ENCODE results near the gene NEDD8. TPM values are rescaled to one million over a fixed set of nuclear protein-coding genes. Genes with fewer than 3 reads are reported as not detected.

NEDD8 gene
- total RNA-seq, 1 experiment from 2014 or later: 195 TPM

GRCh38 chr14:24179961-24180796 is 52.0 kb downstream of the NEDD8 start:
- DNase-seq: no peak
- no peak overlapping the region for H3K4me3 ChIP-seq (ENCODE audit: insufficient read depth, low read depth, low read length)
- H3K36me3 ChIP-seq (replicated peaks; ENCODE audit: control insufficient read depth, insufficient read depth, low read length): peaks cover 39% of the 10 kb centered on the region
- H3K27me3 ChIP-seq (ENCODE audit: control insufficient read depth, insufficient read depth, low read length): no peaks in the 10 kb centered on the region

- peaks cover 31% of the 10 kb centered on the region for H3K36me3 ChIP-seq (replicated peaks; ENCODE audit: control insufficient read depth, insufficient read depth, low read length)
- H3K27me3 ChIP-seq (ENCODE audit: control insufficient read depth, insufficient read depth, low read length): no peaks in the 10 kb centered on the region
- no peak overlapping the region for H3K4me3 ChIP-seq (ENCODE audit: insufficient read depth, low read depth, low read length)
- DNase-seq: no peak
Observed at GRCh38 chr14:24179294-24179960, 52.7 kb downstream of the NEDD8 start.

- H3K27me3 ChIP-seq (ENCODE audit: control insufficient read depth, insufficient read depth, low read length): no peaks in the 10 kb centered on the region
Observed at GRCh38 chr14:24178399-24179178, 53.6 kb downstream of the NEDD8 start.

DNA sequence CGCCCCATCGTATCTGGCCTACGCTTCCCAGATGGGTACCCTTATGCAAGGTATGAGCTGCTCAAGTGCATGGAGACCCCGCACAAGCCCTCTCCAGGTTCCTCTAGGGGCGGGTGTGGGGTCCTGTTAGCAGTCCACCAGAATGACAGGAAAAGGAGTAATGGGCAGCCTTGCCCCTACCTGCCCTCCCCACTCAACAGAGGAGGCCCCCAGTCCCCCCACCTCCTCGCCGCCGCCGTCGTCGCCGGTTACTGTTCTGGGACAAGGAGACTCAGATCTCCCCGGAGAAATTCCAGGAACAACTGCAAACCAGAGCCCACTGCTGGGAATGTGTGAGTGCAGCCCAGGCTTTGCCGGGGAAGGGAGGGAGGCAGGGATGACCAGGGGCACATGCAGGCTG is 54.3 kb downstream of the NEDD8 start:
- H3K36me3 ChIP-seq (replicated peaks; ENCODE audit: control insufficient read depth, insufficient read depth, low read length): peaks cover 30% of the 10 kb centered on the region

More at GRCh38 chr14:24178399-24179178, 53.6 kb downstream of the NEDD8 start:
- no peak overlapping the region for H3K4me3 ChIP-seq (ENCODE audit: insufficient read depth, low read depth, low read length)
- DNase-seq: no peak
- H3K36me3 ChIP-seq (replicated peaks; ENCODE audit: control insufficient read depth, insufficient read depth, low read length): peaks cover 29% of the 10 kb centered on the region

DNA sequence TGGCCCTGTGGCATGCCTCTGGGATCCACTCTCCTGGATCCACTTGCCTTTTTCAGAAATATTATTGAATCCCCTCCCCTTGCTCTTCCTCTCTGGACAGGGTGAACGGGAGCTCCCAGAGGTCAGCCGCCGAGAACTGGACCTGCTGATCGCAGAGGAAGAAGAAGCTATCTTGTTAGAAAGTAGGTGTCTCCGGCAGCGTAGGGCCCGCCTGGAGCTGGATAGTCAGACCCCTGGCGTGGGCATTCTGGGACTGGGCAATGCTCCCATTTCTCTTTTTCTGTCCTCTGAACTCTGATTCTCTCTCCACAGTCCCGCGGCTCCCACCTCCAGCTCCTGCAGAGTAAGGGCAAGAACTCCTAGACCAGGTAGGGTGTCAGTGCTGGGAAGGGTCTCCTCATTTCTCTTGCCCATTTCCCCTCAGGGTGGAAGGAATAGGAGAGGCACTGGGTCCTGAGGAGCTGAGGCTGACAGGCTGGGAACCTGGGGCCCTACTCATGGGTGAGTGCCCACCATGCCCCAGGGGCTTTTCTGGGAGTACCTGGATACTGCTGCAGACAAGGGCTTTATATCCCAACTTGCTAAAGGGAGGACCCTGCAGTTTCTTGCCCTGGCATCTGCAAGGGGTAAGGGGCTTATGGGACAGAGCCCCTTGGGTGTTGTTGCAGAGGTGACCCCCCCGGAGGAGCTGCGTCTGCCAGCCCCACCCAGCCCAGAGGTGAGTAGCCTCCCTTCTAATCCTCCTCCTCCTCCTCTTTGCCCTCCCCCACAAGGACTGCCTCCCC is 54.9 kb downstream of the NEDD8 start:
- Histone ChIP-seq H3K4me3 (ENCODE audit: insufficient read depth, low read depth, low read length) (no peak overlapping the region), H3K36me3 (replicated peaks; ENCODE audit: control insufficient read depth, insufficient read depth, low read length) (peaks cover 28% of the 10 kb centered on the region), H3K27me3 (ENCODE audit: control insufficient read depth, insufficient read depth, low read length) (no peaks in the 10 kb centered on the region)
- no peak for DNase-seq

More for the DNA sequence above, 54.3 kb downstream of the NEDD8 start:
- DNase-seq: no peak
- Histone ChIP-seq H3K4me3 (ENCODE audit: insufficient read depth, low read depth, low read length) (no peak overlapping the region), H3K27me3 (ENCODE audit: control insufficient read depth, insufficient read depth, low read length) (no peaks in the 10 kb centered on the region)

GRCh38 chr14:24176599-24176998 is 55.6 kb downstream of the NEDD8 start:
- no peak for DNase-seq
- H3K4me3 ChIP-seq (ENCODE audit: insufficient read depth, low read depth, low read length): no peak overlapping the region

GRCh38 chr14:24172871-24173281 is 59.3 kb downstream of the NEDD8 start:
- no peak for DNase-seq

More at GRCh38 chr14:24176599-24176998, 55.6 kb downstream of the NEDD8 start:
- no peaks in the 10 kb centered on the region for H3K27me3 ChIP-seq (ENCODE audit: control insufficient read depth, insufficient read depth, low read length)
- peaks cover 26% of the 10 kb centered on the region for H3K36me3 ChIP-seq (replicated peaks; ENCODE audit: control insufficient read depth, insufficient read depth, low read length)

DNA sequence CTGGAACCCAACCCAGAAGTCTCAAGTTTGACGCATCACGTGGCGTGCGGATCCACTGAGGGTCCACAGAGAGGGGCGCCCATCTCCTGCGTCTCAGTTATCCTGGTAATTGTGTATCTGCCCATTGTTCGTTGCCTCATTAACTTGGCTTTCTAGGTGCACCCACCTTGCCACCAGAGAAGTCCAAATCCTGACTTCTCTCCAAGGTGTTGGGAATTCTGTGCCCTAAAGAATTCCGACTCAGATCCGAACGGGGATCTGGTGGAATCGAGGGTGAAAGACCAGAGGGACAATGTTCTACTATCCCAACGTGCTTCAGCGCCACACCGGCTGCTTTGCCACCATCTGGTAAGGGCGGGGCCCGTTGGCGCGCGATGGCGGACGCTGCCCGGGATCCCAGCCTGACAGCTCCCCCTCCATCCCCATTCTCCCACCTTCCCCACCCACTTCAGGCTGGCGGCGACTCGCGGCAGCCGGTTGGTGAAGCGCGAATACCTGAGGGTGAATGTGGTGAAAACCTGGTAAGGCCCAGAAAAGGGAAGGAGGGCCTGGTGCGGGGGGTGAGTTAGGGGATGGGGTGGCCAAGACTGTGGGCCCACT is 59.8 kb downstream of the NEDD8 start:
- Histone ChIP-seq H3K4me3 (ENCODE audit: insufficient read depth, low read depth, low read length) (peak overlapping the region; percentile 69), H3K36me3 (replicated peaks; ENCODE audit: control insufficient read depth, insufficient read depth, low read length) (peaks cover 7% of the 10 kb centered on the region), H3K27me3 (ENCODE audit: control insufficient read depth, insufficient read depth, low read length) (no peaks in the 10 kb centered on the region)
- no peak for DNase-seq

More at GRCh38 chr14:24172871-24173281, 59.3 kb downstream of the NEDD8 start:
- Histone ChIP-seq H3K27me3 (ENCODE audit: control insufficient read depth, insufficient read depth, low read length) (no peaks in the 10 kb centered on the region), H3K4me3 (ENCODE audit: insufficient read depth, low read depth, low read length) (no peak overlapping the region; the same call in 1 of the 2 replicates), H3K36me3 (replicated peaks; ENCODE audit: control insufficient read depth, insufficient read depth, low read length) (peaks cover 7% of the 10 kb centered on the region)

DNA sequence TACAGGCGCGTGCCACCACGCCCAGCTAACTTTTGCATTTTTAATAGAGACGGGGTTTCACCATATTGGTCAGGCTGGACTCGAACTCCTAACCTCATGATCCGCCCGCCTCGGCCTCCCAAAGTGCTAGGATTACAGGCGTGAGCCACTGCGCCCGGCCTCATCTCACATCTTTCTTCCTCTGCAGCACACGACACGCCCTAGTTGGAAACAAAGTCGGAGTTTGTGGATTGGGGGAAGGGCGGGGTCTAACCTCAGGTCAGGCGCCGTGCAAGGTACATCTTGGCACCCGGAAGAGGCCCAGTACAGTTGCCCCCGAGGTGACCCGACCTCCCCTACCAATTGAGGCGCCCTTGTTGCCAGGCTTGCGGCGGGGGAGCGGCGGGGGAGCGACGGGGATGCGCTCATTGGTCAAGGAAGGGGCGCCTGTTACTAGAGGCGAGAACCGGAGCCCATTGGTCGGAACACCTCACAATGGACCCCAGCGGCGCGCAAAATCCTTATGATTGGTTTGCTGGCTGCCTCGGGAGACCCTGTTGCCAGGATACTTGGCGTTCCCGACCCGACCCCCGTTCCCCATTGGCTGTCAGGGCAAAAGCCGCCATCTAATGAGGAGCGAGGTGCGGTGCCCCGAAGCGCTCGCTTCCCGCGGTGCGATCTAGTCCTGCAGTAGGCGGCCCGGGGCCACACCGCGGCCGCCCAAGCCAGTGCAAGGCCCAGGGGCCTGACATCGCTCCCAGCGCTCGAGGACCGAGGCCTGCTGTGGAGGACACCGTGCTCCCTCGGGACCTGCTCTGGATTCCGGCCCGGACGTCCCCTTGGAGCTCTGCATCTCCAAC is 60.5 kb downstream of the NEDD8 start, which contains the start of gene REC8:
Gene REC8, plus strand, starts transcription at position 659 of the 839 bp plus-strand sequence. CDS start 473 bp downstream, outside the sequence.
- Histone ChIP-seq H3K4me3 (ENCODE audit: insufficient read depth, low read depth, low read length) (peak within 1 kb of the TSS; percentile 69), H3K36me3 (replicated peaks; ENCODE audit: control insufficient read depth, insufficient read depth, low read length) (peaks cover 5% of the 10 kb centered on the region), H3K27me3 (ENCODE audit: control insufficient read depth, insufficient read depth, low read length) (no peaks in the 10 kb centered on the region)
- DNase-seq: peak; percentile 100

DNA sequence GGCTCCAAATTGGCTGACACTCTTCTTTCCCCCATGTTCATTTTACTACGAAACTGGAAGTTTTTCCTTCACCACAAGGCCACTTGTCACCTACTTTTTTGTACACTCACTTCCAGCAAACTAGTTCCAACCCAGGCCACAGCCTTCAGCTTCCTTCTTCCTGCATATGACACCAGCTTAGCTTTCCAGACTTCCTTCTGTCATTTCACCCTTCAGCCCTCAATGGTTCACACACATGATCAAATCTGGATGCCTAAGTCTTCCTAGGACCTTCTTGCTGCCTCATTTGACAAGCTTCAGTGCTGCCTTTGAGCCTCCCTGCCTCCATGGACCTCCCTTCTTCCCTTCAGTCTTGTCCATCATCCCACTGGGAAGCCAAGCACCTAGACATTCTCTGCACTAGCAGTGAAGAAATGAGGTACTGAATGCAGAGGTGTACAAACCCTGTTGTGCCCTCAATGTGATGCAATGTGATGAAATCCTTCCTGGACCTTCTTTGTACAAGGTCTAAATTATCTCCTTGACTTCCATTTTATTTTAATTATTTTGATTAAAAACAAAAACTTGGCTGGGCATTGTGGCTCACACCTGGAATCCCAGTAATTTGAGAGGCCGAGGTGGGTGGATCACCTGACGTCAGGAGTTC is 64.6 kb downstream of the NEDD8 start:
- no peak for DNase-seq
- Histone ChIP-seq H3K4me3 (ENCODE audit: insufficient read depth, low read depth, low read length) (no peak overlapping the region), H3K36me3 (replicated peaks; ENCODE audit: control insufficient read depth, insufficient read depth, low read length) (peaks cover 10% of the 10 kb centered on the region)

More for the DNA sequence above, 64.6 kb downstream of the NEDD8 start:
- H3K27me3 ChIP-seq (ENCODE audit: control insufficient read depth, insufficient read depth, low read length): no peaks in the 10 kb centered on the region

Data from H7 (cell line).